CD8-positive, alpha-beta memory T cell (primary cell): Measurements from ENCODE around the gene OR10V1. TPM values are rescaled to one million over a fixed set of nuclear protein-coding genes. Genes with fewer than 3 reads are reported as not detected.
"Not testable (repeated sequence)": the region's sequence is repeated elsewhere in the genome, so short reads cannot be mapped to it uniquely, and the experiment has no call there.

Experiments
- CTCF ChIA-PET: fragments of 350-600 bp; sonication (Branson Sonifier 250); formaldehyde crosslinking; loops from one replicate; lab custom pipeline; 2021; ENCODE audit warnings: antibody characterized with exemption; lab: Charles Lee
- POLR2A ChIA-PET: fragments of 350-600 bp; sonication (Branson Sonifier 250); formaldehyde crosslinking; loops from one replicate; lab custom pipeline; 2021; ENCODE audit warnings: antibody characterized with exemption; lab: Charles Lee
- DNase-seq, 5 donors: peaks; one replicate each; pipeline versions ENCODE4 v3.0.0 to v3.0.0-alpha.2; 2020 to 2022; ENCODE audit warnings: mixed read lengths in 1 of 5
- H3K27ac ChIP-seq: one replicate; pipeline ENCODE4 v1.7.0; 2013; ENCODE audit warnings: low read depth, mild to moderate bottlenecking, low read length, moderate library complexity
- H3K27me3 ChIP-seq: 2 replicates; pipeline ENCODE4 v1.7.0; 2013; ENCODE audit warnings: low read length, mild to moderate bottlenecking; ENCODE audit not compliant: insufficient read depth, poor library complexity, severe bottlenecking
- H3K36me3 ChIP-seq: 2 replicates; pipeline ENCODE4 v1.7.0; 2013; ENCODE audit warnings: mild to moderate bottlenecking, low read length, moderate library complexity; ENCODE audit not compliant: insufficient read depth
- H3K4me1 ChIP-seq: 2 replicates; pipeline ENCODE4 v1.7.0; 2013; ENCODE audit warnings: mild to moderate bottlenecking, low read length, moderate library complexity; ENCODE audit not compliant: insufficient read depth
- H3K4me3 ChIP-seq: 2 replicates; pipeline ENCODE4 v1.7.0; 2013; ENCODE audit warnings: mild to moderate bottlenecking, low read length
- H3K9me3 ChIP-seq: 2 replicates; pipeline ENCODE4 v1.7.0; 2013; ENCODE audit warnings: mild to moderate bottlenecking, low read length
- H3K27ac Mint-ChIP-seq, 8 donors: one replicate each; pipeline ENCODE4 v1.8.0; 2020 to 2021; ENCODE audit warnings: mixed read lengths in 8 of 8, mild to moderate bottlenecking in 6 of 8, inconsistent platforms in 3 of 8, moderate library complexity in 3 of 8
- H3K27me3 Mint-ChIP-seq, 2 donors: one replicate each; pipeline ENCODE4 v1.8.0; 2020 to 2021; ENCODE audit warnings: mixed read lengths in 2 of 2, mild to moderate bottlenecking in 1 of 2, moderate library complexity in 1 of 2
- H3K36me3 Mint-ChIP-seq, 3 donors: one replicate each; pipeline ENCODE4 v1.8.0; 2020 to 2021; ENCODE audit warnings: mixed read lengths in 3 of 3, inconsistent platforms in 1 of 3, mild to moderate bottlenecking in 1 of 3
- H3K4me1 Mint-ChIP-seq, 3 donors: one replicate each; pipeline ENCODE4 v1.8.0; 2020 to 2021; ENCODE audit warnings: mixed read lengths in 3 of 3, inconsistent platforms in 1 of 3, mild to moderate bottlenecking in 1 of 3
- H3K4me3 Mint-ChIP-seq, 7 donors: one replicate each; pipeline ENCODE4 v1.8.0; 2020 to 2021; ENCODE audit warnings: mixed read lengths in 7 of 7, mild to moderate bottlenecking in 6 of 7, moderate library complexity in 4 of 7, inconsistent platforms in 2 of 7
- H3K9me3 Mint-ChIP-seq, 5 donors: one replicate each; pipeline ENCODE4 v1.8.0; 2020 to 2022; ENCODE audit warnings: mixed read lengths in 5 of 5, mild to moderate bottlenecking in 3 of 5, moderate library complexity in 2 of 5, inconsistent platforms in 1 of 5
- polyA plus RNA-seq: library from polyadenylated mRNA; unstranded; fragments of 300-500 nt; fragmentation: Illumina TruSeq; gene quantifications from one replicate; pipeline ENCODE4 v1.2.3, GENCODE V29; 2021
- total RNA-seq, 2 experiments: library from RNA; stranded (reverse); gene quantifications; one replicate each; pipeline ENCODE4 v1.2.3, GENCODE V29; 2021

Gene OR10V1
- total and polyA plus RNA-seq, 3 experiments from 2014 or later = not detected

GRCh38 chr11:59708537-59708936 is 5.1 kb downstream of the OR10V1 start:
- H3K4me1 ChIP-seq = no peaks in the 10 kb centered on the region
- H3K4me3 ChIP-seq = no peak overlapping the region
- Mint-ChIP-seq H3K27ac (no peak overlapping the region), H3K36me3 (no peaks in the 10 kb centered on the region), H3K4me1 (no peaks in the 10 kb centered on the region), H3K27me3 (peaks cover 17 to 45% of the 10 kb centered on the region in 2 donors), H3K9me3 (peaks cover 0 to 2% (median 0%) of the 10 kb centered on the region in 5 donors), H3K4me3 (no peak overlapping the region)
- no peaks in the 10 kb centered on the region for H3K36me3 ChIP-seq
- no peaks in the 10 kb centered on the region for H3K9me3 ChIP-seq
- no peaks in the 10 kb centered on the region for H3K27me3 ChIP-seq
- no peak for DNase-seq
- H3K27ac ChIP-seq = no peak overlapping the region
- ChIA-PET CTCF (no interaction called here), POLR2A (no interaction called here)

- H3K9me3 ChIP-seq = no peaks in the 10 kb centered on the region
- Mint-ChIP-seq H3K27ac (no peak overlapping the region), H3K27me3 (peaks cover 17 to 39% of the 10 kb centered on the region in 2 donors), H3K4me1 (no peaks in the 10 kb centered on the region), H3K9me3 (peaks cover 0 to 2% (median 0%) of the 10 kb centered on the region in 5 donors), H3K4me3 (no peak overlapping the region), H3K36me3 (no peaks in the 10 kb centered on the region)
- no peak for DNase-seq
- ChIA-PET POLR2A (no interaction called here), CTCF (no interaction called here)
- no peak overlapping the region for H3K27ac ChIP-seq
- H3K4me3 ChIP-seq = no peak overlapping the region
- H3K4me1 ChIP-seq = no peaks in the 10 kb centered on the region
- H3K36me3 ChIP-seq = no peaks in the 10 kb centered on the region
- no peaks in the 10 kb centered on the region for H3K27me3 ChIP-seq
Measured at GRCh38 chr11:59707371-59707770, 6.3 kb downstream of the OR10V1 start.

- Mint-ChIP-seq H3K9me3 (peaks cover 0 to 2% (median 0%) of the 10 kb centered on the region in 5 donors), H3K4me3 (no peak overlapping the region), H3K4me1 (no peaks in the 10 kb centered on the region), H3K27me3 (peaks cover 16 to 44% of the 10 kb centered on the region in 2 donors), H3K27ac (no peak overlapping the region), H3K36me3 (no peaks in the 10 kb centered on the region)
- Histone ChIP-seq H3K9me3 (no peaks in the 10 kb centered on the region), H3K4me3 (no peak overlapping the region), H3K27me3 (no peaks in the 10 kb centered on the region), H3K36me3 (no peaks in the 10 kb centered on the region), H3K4me1 (no peaks in the 10 kb centered on the region), H3K27ac (no peak overlapping the region)
- CTCF ChIA-PET = no interaction called here
- POLR2A ChIA-PET = no interaction called here
- DNase-seq = no peak
Measured at GRCh38 chr11:59706518-59707285, 6.9 kb downstream of the OR10V1 start.

- no peak overlapping the region for H3K4me3 ChIP-seq
- DNase-seq = no peak
- no peaks in the 10 kb centered on the region for H3K4me1 Mint-ChIP-seq
- H3K36me3 ChIP-seq = no peaks in the 10 kb centered on the region
- peaks cover 18 to 44% of the 10 kb centered on the region in 2 donors for H3K27me3 Mint-ChIP-seq
- H3K27ac ChIP-seq = no peak overlapping the region
- ChIA-PET CTCF (no interaction called here), POLR2A (no interaction called here)
- H3K36me3 Mint-ChIP-seq = no peaks in the 10 kb centered on the region
- H3K4me3 Mint-ChIP-seq = no peak overlapping the region
- no peaks in the 10 kb centered on the region for H3K9me3 ChIP-seq
- no peaks in the 10 kb centered on the region for H3K27me3 ChIP-seq
- H3K9me3 Mint-ChIP-seq = peaks cover 0 to 2% (median 0%) of the 10 kb centered on the region in 5 donors
- H3K27ac Mint-ChIP-seq = no peak overlapping the region
- H3K4me1 ChIP-seq = no peaks in the 10 kb centered on the region
Measured at GRCh38 chr11:59705294-59705693, 8.4 kb downstream of the OR10V1 start.

- peaks cover 17 to 36% of the 10 kb centered on the region in 2 donors for H3K27me3 Mint-ChIP-seq
- H3K36me3 ChIP-seq, POLR2A ChIA-PET, H3K27me3 ChIP-seq, H3K36me3 Mint-ChIP-seq, H3K9me3 Mint-ChIP-seq, H3K4me1 ChIP-seq, H3K4me3 ChIP-seq, H3K27ac Mint-ChIP-seq, DNase-seq, H3K27ac ChIP-seq, CTCF ChIA-PET, H3K9me3 ChIP-seq, H3K4me1 Mint-ChIP-seq, H3K4me3 Mint-ChIP-seq: not testable (repeated sequence)
Measured at GRCh38 chr11:59703515-59703914, 10.1 kb downstream of the OR10V1 start.

- H3K27me3 ChIP-seq, H3K4me3 Mint-ChIP-seq, CTCF ChIA-PET, H3K4me1 Mint-ChIP-seq, H3K9me3 Mint-ChIP-seq, H3K4me3 ChIP-seq, H3K36me3 Mint-ChIP-seq, H3K9me3 ChIP-seq, H3K27ac ChIP-seq, H3K4me1 ChIP-seq, POLR2A ChIA-PET, H3K27ac Mint-ChIP-seq, DNase-seq, H3K36me3 ChIP-seq: not testable (repeated sequence)
- H3K27me3 Mint-ChIP-seq = peaks cover 20% of the 10 kb centered on the region in 2 donors
Measured at GRCh38 chr11:59700157-59700556, 13.5 kb downstream of the OR10V1 start.

- no peak overlapping the region for H3K27ac ChIP-seq
- H3K27me3 ChIP-seq = no peaks in the 10 kb centered on the region
- H3K27ac Mint-ChIP-seq = no peak overlapping the region
- CTCF ChIA-PET = no interaction called here
- peaks cover 13 to 19% of the 10 kb centered on the region in 2 donors for H3K27me3 Mint-ChIP-seq
- H3K4me3 Mint-ChIP-seq = no peak overlapping the region
- POLR2A ChIA-PET = no interaction called here
- no peaks in the 10 kb centered on the region for H3K36me3 Mint-ChIP-seq
- H3K4me1 ChIP-seq = no peaks in the 10 kb centered on the region
- no peak overlapping the region for H3K4me3 ChIP-seq
- H3K9me3 ChIP-seq = no peaks in the 10 kb centered on the region
- H3K4me1 Mint-ChIP-seq = no peaks in the 10 kb centered on the region
- peaks cover under 1 to 8% (median 5%) of the 10 kb centered on the region in 5 donors for H3K9me3 Mint-ChIP-seq
- H3K36me3 ChIP-seq = no peaks in the 10 kb centered on the region
- no peak for DNase-seq
Measured at GRCh38 chr11:59698506-59698905, 15.1 kb downstream of the OR10V1 start.

- no peak overlapping the region for H3K27ac ChIP-seq
- DNase-seq = no peak
- H3K27me3 Mint-ChIP-seq = peaks cover 19 to 35% of the 10 kb centered on the region in 2 donors
- ChIA-PET CTCF (no interaction called here), POLR2A (no interaction called here)
- H3K36me3 Mint-ChIP-seq = peaks cover 0 to 7% (median 0%) of the 10 kb centered on the region in 3 donors
- H3K9me3 Mint-ChIP-seq = peaks cover 11 to 26% (median 18%) of the 10 kb centered on the region in 5 donors
- no peaks in the 10 kb centered on the region for H3K36me3 ChIP-seq
- no peak overlapping the region for H3K4me3 Mint-ChIP-seq
- H3K4me1 Mint-ChIP-seq = no peaks in the 10 kb centered on the region
- H3K27me3 ChIP-seq = no peaks in the 10 kb centered on the region
- no peaks in the 10 kb centered on the region for H3K9me3 ChIP-seq
- H3K4me3 ChIP-seq = no peak overlapping the region
- no peak overlapping the region for H3K27ac Mint-ChIP-seq
- no peaks in the 10 kb centered on the region for H3K4me1 ChIP-seq
Measured at GRCh38 chr11:59692915-59693314, 20.7 kb downstream of the OR10V1 start.
